CD4-positive, alpha-beta T cell treated with Interleukin-15 for 4 hours (primary cell): Measurements from ENCODE around the gene SLIT3.

Experiments used
- DNase-seq: peaks from one replicate; pipeline ENCODE4 v3.0.0-alpha.2; 2020; ENCODE audit warnings: low spot score

The SLIT3 gene

GRCh38 chr5:169029661-169030274 lies 271.2 kb downstream of the SLIT3 start:
- no peak for DNase-seq

- DNase-seq: no peak
Observed at GRCh38 chr5:169029037-169029436, 271.9 kb downstream of the SLIT3 start.

GRCh38 chr5:169027501-169028061 lies 273.4 kb downstream of the SLIT3 start:
- no peak for DNase-seq

GRCh38 chr5:169025491-169025890 lies 275.4 kb downstream of the SLIT3 start:
- no peak for DNase-seq

GRCh38 chr5:169024421-169024820 lies 276.5 kb downstream of the SLIT3 start:
- DNase-seq: no peak

GRCh38 chr5:169022718-169023117 lies 278.2 kb downstream of the SLIT3 start:
- no peak for DNase-seq

- DNase-seq: no peak
Observed at GRCh38 chr5:169020102-169020501, 280.8 kb downstream of the SLIT3 start.

GRCh38 chr5:169018925-169019324 lies 282.0 kb downstream of the SLIT3 start:
- no peak for DNase-seq

- no peak for DNase-seq
Observed at GRCh38 chr5:169015991-169016390, 284.9 kb downstream of the SLIT3 start.

- no peak for DNase-seq
Observed at GRCh38 chr5:169013846-169014245, 287.1 kb downstream of the SLIT3 start.

GRCh38 chr5:169013208-169013728 lies 287.7 kb downstream of the SLIT3 start:
- DNase-seq: no peak

GRCh38 chr5:169012450-169012849 lies 288.5 kb downstream of the SLIT3 start:
- DNase-seq: no peak

- no peak for DNase-seq
Observed at GRCh38 chr5:169011451-169011850, 289.5 kb downstream of the SLIT3 start.

- DNase-seq: no peak
Observed at GRCh38 chr5:169011009-169011408, 289.9 kb downstream of the SLIT3 start.

GRCh38 chr5:169009123-169009522 lies 291.8 kb downstream of the SLIT3 start:
- no peak for DNase-seq

GRCh38 chr5:169006842-169007790 lies 293.8 kb downstream of the SLIT3 start:
- no peak for DNase-seq

- no peak for DNase-seq
Observed at GRCh38 chr5:169004551-169004950, 296.4 kb downstream of the SLIT3 start.

GRCh38 chr5:169003721-169004541 lies 297.0 kb downstream of the SLIT3 start:
- DNase-seq: no peak

- DNase-seq: no peak
Observed at GRCh38 chr5:169002953-169003555, 297.9 kb downstream of the SLIT3 start.

- DNase-seq: no peak
Observed at GRCh38 chr5:169001394-169001793, 299.5 kb downstream of the SLIT3 start.

GRCh38 chr5:168995024-168995423 lies 305.9 kb downstream of the SLIT3 start:
- DNase-seq: no peak

- no peak for DNase-seq
Observed at GRCh38 chr5:168992687-168993086, 308.3 kb downstream of the SLIT3 start.
